ENCODE results near the gene MVB12B. TPM values are rescaled to one million over a fixed set of nuclear protein-coding genes. Genes with fewer than 3 reads are reported as not detected.
A peak's percentile ranks its signal among the peaks of the same experiment; 100 is the strongest.
"Not testable (repeated sequence)": the region's sequence is repeated elsewhere in the genome, so short reads cannot be mapped to it uniquely, and the experiment has no call there.

Gene MVB12B, protein sequence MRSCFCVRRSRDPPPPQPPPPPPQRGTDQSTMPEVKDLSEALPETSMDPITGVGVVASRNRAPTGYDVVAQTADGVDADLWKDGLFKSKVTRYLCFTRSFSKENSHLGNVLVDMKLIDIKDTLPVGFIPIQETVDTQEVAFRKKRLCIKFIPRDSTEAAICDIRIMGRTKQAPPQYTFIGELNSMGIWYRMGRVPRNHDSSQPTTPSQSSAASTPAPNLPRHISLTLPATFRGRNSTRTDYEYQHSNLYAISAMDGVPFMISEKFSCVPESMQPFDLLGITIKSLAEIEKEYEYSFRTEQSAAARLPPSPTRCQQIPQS
- total RNA-seq (2014; rRNA removed; shearing (Covaris generic); ENCODE audit: low replicate concordance), result 0.25 TPM in 1 of 2 replicates, not detected in the other

DNA sequence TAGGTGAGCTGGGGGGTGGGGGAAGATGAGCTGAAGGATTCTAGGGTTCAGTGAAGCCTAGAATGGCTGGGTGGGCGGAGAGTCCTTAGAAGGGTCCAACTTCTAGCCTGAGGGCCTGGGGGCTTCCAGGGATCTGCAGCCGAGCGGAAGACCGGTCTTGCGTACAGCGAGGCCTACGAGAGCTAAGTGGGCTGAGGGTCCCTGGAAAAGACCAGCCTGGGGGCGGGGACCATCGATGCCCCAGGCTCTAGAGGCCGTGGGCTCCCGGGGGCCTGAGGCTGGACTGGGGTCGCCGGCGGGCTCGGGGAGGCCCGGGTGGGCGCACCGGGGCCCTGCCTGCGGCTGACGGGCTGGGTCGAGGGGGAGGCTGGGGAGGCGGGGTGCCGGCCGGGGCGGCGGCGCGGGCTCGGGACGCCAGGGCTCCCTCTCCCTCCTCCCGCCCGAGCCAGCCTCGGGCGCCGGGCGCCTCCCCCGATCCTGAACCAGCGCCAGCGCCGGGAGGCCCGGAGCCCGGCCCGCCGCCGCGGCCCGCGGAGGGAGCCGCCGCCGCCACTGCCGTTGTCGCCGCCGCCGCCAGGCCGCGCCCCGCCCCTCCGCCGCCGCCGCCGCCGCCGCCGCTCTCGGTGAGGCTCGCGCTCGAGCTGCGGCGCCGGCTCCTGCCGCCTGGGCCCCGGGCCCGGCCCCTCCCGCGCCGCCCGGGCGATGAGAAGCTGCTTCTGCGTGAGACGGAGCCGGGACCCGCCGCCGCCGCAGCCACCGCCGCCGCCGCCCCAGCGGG is at the start of gene MVB12B:
Gene MVB12B (plus strand): TSS at position 602 of the 778 bp plus-strand sequence. CDS start 101 bp downstream, at position 703.
- DNase-seq, result no peak
- Histone ChIP-seq H2AFZ (ENCODE audit: low read length) (no peak within 1 kb of the TSS), H3K79me2 (ENCODE audit: low read length) (no peaks in the 10 kb centered on the region), H3K9me2 (replicated peaks; ENCODE audit: insufficient read depth, low read length) (no peaks in the 10 kb centered on the region), H3K4me3 (ENCODE audit: low read length) (no peak within 1 kb of the TSS), H4K20me1 (ENCODE audit: insufficient read depth, low read depth, low read length) (no peaks in the 10 kb centered on the region), H3K36me3 (ENCODE audit: insufficient read depth, low read length) (no peaks in the 10 kb centered on the region), H3K9me3 (ENCODE audit: low read length) (no peaks in the 10 kb centered on the region), H3K4me2 (ENCODE audit: low read depth, low read length, poor library complexity, severe bottlenecking) (no peak within 1 kb of the TSS), H3K4me1 (ENCODE audit: low read length) (peaks cover 3% of the 10 kb centered on the region; the same call in 1 of the 2 replicates), H3K27me3 (ENCODE audit: low read length) (no peaks in the 10 kb centered on the region; the same call in 1 of the 2 replicates), H3K27ac (ENCODE audit: low read length) (no peak within 1 kb of the TSS), H3K9ac (ENCODE audit: low read length) (no peak within 1 kb of the TSS)

DNA sequence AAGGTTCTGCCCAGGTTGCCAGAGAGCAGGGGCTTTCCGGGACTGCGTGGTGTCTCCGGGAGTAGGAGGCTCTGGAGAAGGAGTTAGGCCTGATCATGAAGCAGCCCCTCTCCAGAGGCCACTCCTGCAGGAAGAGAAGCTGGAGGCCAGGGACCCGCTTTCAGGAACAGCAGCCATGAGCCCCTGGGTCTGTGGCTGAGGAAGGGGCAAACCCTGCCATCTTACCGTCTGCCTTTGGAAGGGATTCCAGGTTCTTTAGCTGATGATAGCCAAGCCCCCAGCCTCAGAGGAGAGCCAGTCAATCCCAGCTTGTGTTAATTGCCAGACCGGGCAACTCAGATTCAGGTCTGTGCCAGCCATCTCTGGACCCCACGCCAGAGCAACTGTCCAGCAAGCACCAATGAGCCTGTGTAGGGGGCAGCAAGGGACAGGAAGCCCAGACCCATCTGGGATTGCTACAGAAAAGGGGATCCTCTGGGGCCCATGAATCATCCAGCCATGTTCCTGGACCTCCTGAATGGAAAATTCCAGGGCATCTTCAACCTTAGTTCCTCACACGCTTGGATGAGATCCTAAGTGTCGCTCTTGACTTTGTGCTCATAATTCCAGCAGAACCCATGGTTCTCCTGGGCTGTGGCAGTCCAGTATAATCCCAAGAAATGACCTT is 42.7 kb upstream of the MVB12B start:
- Histone ChIP-seq H3K27ac (ENCODE audit: low read length) (no peak overlapping the region), H3K9me3 (ENCODE audit: low read length) (no peaks in the 10 kb centered on the region), H3K36me3 (ENCODE audit: insufficient read depth, low read length) (no peaks in the 10 kb centered on the region), H3K4me2 (ENCODE audit: low read depth, low read length, poor library complexity, severe bottlenecking) (no peak overlapping the region), H4K20me1 (ENCODE audit: insufficient read depth, low read depth, low read length) (no peaks in the 10 kb centered on the region), H3K9me2 (replicated peaks; ENCODE audit: insufficient read depth, low read length) (no peaks in the 10 kb centered on the region), H3K79me2 (ENCODE audit: low read length) (no peaks in the 10 kb centered on the region), H2AFZ (ENCODE audit: low read length) (no peak overlapping the region), H3K4me3 (ENCODE audit: low read length) (no peak overlapping the region), H3K27me3 (ENCODE audit: low read length) (no peaks in the 10 kb centered on the region), H3K9ac (ENCODE audit: low read length) (no peak overlapping the region), H3K4me1 (ENCODE audit: low read length) (no peaks in the 10 kb centered on the region)
- no peak for DNase-seq

DNA sequence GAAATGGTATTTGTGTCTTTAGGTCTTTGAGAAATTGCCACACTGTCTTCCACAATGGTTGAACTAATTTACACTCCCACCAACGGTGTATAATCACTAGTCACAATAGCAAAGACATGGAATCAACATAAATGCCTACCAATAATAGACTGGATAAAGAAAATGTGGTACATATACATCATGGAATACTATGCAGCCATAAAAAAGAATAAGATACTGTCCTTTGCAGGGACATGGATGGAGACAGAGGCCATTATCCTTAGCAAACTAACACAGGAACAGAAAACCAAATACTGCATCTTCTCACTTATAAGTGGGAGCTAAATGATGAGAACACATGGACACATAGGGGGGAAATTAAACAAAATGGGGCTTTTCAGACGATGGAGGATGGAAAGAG is 41.0 kb upstream of the MVB12B start:
- not testable (repeated sequence) for H3K9ac ChIP-seq (ENCODE audit: low read length); H3K36me3 ChIP-seq (ENCODE audit: insufficient read depth, low read length); H3K79me2 ChIP-seq (ENCODE audit: low read length); H3K27me3 ChIP-seq (ENCODE audit: low read length); H4K20me1 ChIP-seq (ENCODE audit: insufficient read depth, low read depth, low read length); H3K4me3 ChIP-seq (ENCODE audit: low read length); H3K27ac ChIP-seq (ENCODE audit: low read length); H3K4me2 ChIP-seq (ENCODE audit: low read depth, low read length, poor library complexity, severe bottlenecking); H3K9me3 ChIP-seq (ENCODE audit: low read length); H2AFZ ChIP-seq (ENCODE audit: low read length); DNase-seq; H3K9me2 ChIP-seq (replicated peaks; ENCODE audit: insufficient read depth, low read length); H3K4me1 ChIP-seq (ENCODE audit: low read length)

DNA sequence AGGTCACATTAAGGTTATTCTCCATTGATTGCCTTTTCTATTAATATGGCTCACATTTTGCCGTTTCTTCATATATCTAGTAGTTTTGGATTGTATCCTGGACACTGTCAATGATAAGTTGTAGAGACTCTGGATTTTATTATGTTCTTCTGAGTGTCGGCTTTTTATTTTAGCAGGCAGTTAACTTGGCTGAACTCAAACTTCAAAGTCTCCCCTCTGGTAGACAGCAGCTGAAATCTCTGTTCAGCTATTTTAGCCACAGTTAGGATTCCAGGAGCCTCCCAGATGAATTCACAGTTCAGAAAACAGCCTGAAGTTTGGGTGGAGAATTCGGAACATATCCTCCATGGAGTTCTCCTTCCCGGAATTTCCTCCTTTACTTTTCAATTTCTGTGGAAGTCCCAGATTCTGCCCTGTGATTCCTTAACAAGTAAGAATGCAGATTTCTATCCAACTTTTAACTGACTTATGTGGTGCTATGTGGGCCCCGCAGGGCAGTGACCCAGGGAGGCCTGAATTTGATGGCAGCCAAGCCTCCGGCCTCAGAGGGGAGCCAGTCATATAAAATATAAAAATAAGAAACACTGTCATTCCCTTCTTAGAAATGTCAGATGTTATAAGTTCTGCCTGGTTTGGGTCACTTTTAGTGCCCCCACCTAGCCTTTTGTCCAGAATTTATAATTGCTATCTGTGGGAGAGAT is 39.3 kb upstream of the MVB12B start:
- Histone ChIP-seq H2AFZ (ENCODE audit: low read length) (no peak overlapping the region), H3K4me2 (ENCODE audit: low read depth, low read length, poor library complexity, severe bottlenecking) (no peak overlapping the region), H3K4me1 (ENCODE audit: low read length) (no peaks in the 10 kb centered on the region), H3K27me3 (ENCODE audit: low read length) (no peaks in the 10 kb centered on the region), H3K36me3 (ENCODE audit: insufficient read depth, low read length) (no peaks in the 10 kb centered on the region), H3K27ac (ENCODE audit: low read length) (no peak overlapping the region), H3K9ac (ENCODE audit: low read length) (no peak overlapping the region), H3K79me2 (ENCODE audit: low read length) (no peaks in the 10 kb centered on the region), H3K9me3 (ENCODE audit: low read length) (no peaks in the 10 kb centered on the region), H4K20me1 (ENCODE audit: insufficient read depth, low read depth, low read length) (no peaks in the 10 kb centered on the region), H3K9me2 (replicated peaks; ENCODE audit: insufficient read depth, low read length) (no peaks in the 10 kb centered on the region), H3K4me3 (ENCODE audit: low read length) (no peak overlapping the region)
- DNase-seq, result peak; percentile 11

DNA sequence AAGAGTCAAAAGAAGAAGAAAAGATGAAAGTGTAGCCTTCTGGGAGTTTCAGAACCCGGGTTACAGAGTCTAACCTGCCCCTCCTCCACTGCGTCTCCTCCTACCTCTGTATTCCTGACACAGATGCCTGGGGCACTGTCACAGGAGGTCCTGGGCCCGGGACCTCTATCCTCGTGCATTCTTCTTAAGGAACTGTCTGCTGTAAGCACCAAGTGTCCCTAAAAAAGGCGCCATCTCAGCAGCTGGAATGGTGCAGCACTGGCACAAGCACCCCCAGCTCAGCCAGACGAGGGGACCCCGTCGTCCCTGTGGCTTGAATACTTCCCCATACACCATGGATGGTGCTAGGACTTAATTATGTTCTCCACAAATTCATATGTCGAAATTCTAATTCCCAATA is 35.8 kb upstream of the MVB12B start:
- Histone ChIP-seq H3K9me3 (ENCODE audit: low read length) (no peaks in the 10 kb centered on the region), H3K79me2 (ENCODE audit: low read length) (no peaks in the 10 kb centered on the region), H3K27me3 (ENCODE audit: low read length) (no peaks in the 10 kb centered on the region), H3K4me1 (ENCODE audit: low read length) (no peaks in the 10 kb centered on the region), H3K27ac (ENCODE audit: low read length) (no peak overlapping the region), H3K9ac (ENCODE audit: low read length) (no peak overlapping the region), H2AFZ (ENCODE audit: low read length) (no peak overlapping the region), H3K36me3 (ENCODE audit: insufficient read depth, low read length) (no peaks in the 10 kb centered on the region), H3K4me3 (ENCODE audit: low read length) (no peak overlapping the region), H3K9me2 (replicated peaks; ENCODE audit: insufficient read depth, low read length) (no peaks in the 10 kb centered on the region), H3K4me2 (ENCODE audit: low read depth, low read length, poor library complexity, severe bottlenecking) (no peak overlapping the region), H4K20me1 (ENCODE audit: insufficient read depth, low read depth, low read length) (no peaks in the 10 kb centered on the region)
- no peak for DNase-seq

DNA sequence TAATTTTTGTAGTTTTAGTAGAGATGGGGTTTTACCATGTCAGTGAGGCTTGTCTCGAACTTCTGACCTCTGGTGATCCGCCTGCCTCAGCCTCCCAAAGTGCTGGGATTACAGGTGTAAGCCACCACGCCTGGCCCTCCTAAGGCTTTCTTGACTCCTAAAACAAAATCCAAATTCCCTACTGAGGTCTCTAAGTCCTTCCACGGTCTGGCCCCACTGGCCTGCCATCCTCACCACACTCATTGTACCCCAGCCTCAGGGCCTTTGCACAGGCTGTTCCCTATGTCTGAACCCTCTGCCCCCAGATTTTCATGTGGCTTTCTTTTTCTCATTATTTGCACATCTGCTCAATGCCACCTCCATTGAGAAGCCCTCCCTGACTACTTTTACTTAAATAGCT is 34.7 kb upstream of the MVB12B start:
- no peak overlapping the region for H3K27ac ChIP-seq (ENCODE audit: low read length)
- no peaks in the 10 kb centered on the region for H3K79me2 ChIP-seq (ENCODE audit: low read length)
- H4K20me1 ChIP-seq (ENCODE audit: insufficient read depth, low read depth, low read length), result no peaks in the 10 kb centered on the region
- no peaks in the 10 kb centered on the region for H3K36me3 ChIP-seq (ENCODE audit: insufficient read depth, low read length)
- H3K9me2 ChIP-seq (replicated peaks; ENCODE audit: insufficient read depth, low read length), result no peaks in the 10 kb centered on the region
- H3K4me3 ChIP-seq (ENCODE audit: low read length), result no peak overlapping the region
- no peaks in the 10 kb centered on the region for H3K27me3 ChIP-seq (ENCODE audit: low read length)
- no peaks in the 10 kb centered on the region for H3K4me1 ChIP-seq (ENCODE audit: low read length)
- H2AFZ ChIP-seq (ENCODE audit: low read length), result no peak overlapping the region
- H3K4me2 ChIP-seq (ENCODE audit: low read depth, low read length, poor library complexity, severe bottlenecking), result no peak overlapping the region
- no peak for DNase-seq
- H3K9ac ChIP-seq (ENCODE audit: low read length), result no peak overlapping the region
- H3K9me3 ChIP-seq (ENCODE audit: low read length), result no peaks in the 10 kb centered on the region

DNA sequence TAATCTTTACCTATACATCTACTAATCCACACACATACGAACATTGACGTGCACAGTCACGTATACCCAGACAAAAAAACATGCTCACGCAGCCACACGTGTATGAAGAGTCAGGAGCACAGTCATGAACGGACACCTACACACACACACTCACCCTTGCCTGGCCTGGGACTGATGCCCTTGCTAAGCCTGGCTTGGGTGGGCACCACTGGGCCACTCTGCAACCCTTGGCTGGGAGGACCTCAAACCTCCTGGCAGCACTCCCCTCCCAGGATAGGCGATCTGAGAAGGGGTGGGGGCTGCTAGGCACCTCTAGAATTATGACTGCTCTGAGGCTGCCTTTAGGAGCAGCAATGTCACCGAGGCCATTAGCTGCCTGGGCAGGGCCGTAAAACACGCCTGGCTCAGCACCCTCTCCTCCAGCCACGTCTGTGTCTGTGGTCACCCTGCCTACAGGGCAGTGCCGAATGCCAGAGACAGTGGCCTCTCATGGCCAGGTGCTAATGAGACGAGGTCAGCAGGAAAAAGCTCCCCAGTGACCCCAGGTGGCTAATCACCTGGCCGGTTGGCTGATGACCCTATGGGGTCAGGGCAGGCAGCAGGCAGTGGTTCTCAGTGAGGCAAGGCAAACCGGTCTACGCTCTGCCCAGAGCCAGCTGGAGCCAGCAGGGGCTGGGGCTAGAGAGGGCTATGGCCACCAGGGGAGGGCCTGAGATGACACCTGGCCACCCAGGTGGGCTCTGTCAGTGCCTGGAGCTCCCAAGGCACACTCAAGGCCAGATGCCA is 33.7 kb upstream of the MVB12B start:
- H3K9me3 ChIP-seq (ENCODE audit: low read length), result no peaks in the 10 kb centered on the region
- no peak overlapping the region for H3K9ac ChIP-seq (ENCODE audit: low read length)
- H3K4me3 ChIP-seq (ENCODE audit: low read length), result no peak overlapping the region
- H3K9me2 ChIP-seq (replicated peaks; ENCODE audit: insufficient read depth, low read length), result no peaks in the 10 kb centered on the region
- no peaks in the 10 kb centered on the region for H3K4me1 ChIP-seq (ENCODE audit: low read length)
- no peaks in the 10 kb centered on the region for H3K36me3 ChIP-seq (ENCODE audit: insufficient read depth, low read length)
- DNase-seq, result no peak
- no peak overlapping the region for H3K27ac ChIP-seq (ENCODE audit: low read length)
- no peak overlapping the region for H2AFZ ChIP-seq (ENCODE audit: low read length)
- H3K4me2 ChIP-seq (ENCODE audit: low read depth, low read length, poor library complexity, severe bottlenecking), result no peak overlapping the region
- no peaks in the 10 kb centered on the region for H4K20me1 ChIP-seq (ENCODE audit: insufficient read depth, low read depth, low read length)
- H3K79me2 ChIP-seq (ENCODE audit: low read length), result no peaks in the 10 kb centered on the region
- H3K27me3 ChIP-seq (ENCODE audit: low read length), result no peaks in the 10 kb centered on the region

Measured in Karpas-422 (cell line).